ENCODE measurements around the gene AIFM3.

AIFM3 gene

GRCh38 chr22:21026783-21027692 is 60.0 kb downstream of the AIFM3 start:
- H3K4me3 Mint-ChIP-seq, result no peak overlapping the region

GRCh38 chr22:21028277-21029251 is 61.5 kb downstream of the AIFM3 start:
- Mint-ChIP-seq H3K4me3 (no peak overlapping the region), H3K27me3 (peaks cover 17% of the 10 kb centered on the region), H3K27ac (no peak overlapping the region), H3K36me3 (no peaks in the 10 kb centered on the region), H3K9me3 (no peaks in the 10 kb centered on the region), H3K4me1 (peaks cover 8% of the 10 kb centered on the region)

More at GRCh38 chr22:21026783-21027692, 60.0 kb downstream of the AIFM3 start:
- Mint-ChIP-seq H3K27me3 (peaks cover 12% of the 10 kb centered on the region), H3K27ac (no peak overlapping the region), H3K9me3 (no peaks in the 10 kb centered on the region), H3K4me1 (peaks cover 8% of the 10 kb centered on the region), H3K36me3 (no peaks in the 10 kb centered on the region)

- no peak overlapping the region for H3K27ac Mint-ChIP-seq
- no peaks in the 10 kb centered on the region for H3K9me3 Mint-ChIP-seq
Measured at GRCh38 chr22:21029486-21030025, 62.5 kb downstream of the AIFM3 start.

GRCh38 chr22:21030032-21030431 is 63.0 kb downstream of the AIFM3 start:
- H3K27ac Mint-ChIP-seq, result no peak overlapping the region
- peaks cover 7% of the 10 kb centered on the region for H3K4me1 Mint-ChIP-seq
- H3K27me3 Mint-ChIP-seq, result peaks cover 17% of the 10 kb centered on the region
- H3K36me3 Mint-ChIP-seq, result no peaks in the 10 kb centered on the region
- H3K9me3 Mint-ChIP-seq, result no peaks in the 10 kb centered on the region
- no peak overlapping the region for H3K4me3 Mint-ChIP-seq

More at GRCh38 chr22:21029486-21030025, 62.5 kb downstream of the AIFM3 start:
- Mint-ChIP-seq H3K4me3 (no peak overlapping the region), H3K4me1 (peaks cover 8% of the 10 kb centered on the region), H3K36me3 (no peaks in the 10 kb centered on the region), H3K27me3 (peaks cover 17% of the 10 kb centered on the region)
